GM23338 (cell line): ENCODE results near the gene CAMTA1. TPM values are rescaled to one million over a fixed set of nuclear protein-coding genes. Genes with fewer than 3 reads are reported as not detected.

Experiments used
- ATAC-seq: fragments of 200-7000 bp; cut with Tn5 transposase; 3 replicates; pipeline ENCODE4 v1.9.1; 2020
- DNase-seq: peaks from one replicate; pipeline ENCODE4 v3.0.0-alpha.2; 2015; ENCODE audit warnings: low spot score
- H2AFZ ChIP-seq: fragments of 200-600 bp; sonication (generic); 2 replicates; pipeline ENCODE4 v1.8.0; 2016; ENCODE audit warnings: antibody characterized with exemption, mild to moderate bottlenecking, moderate library complexity
- H3F3A ChIP-seq: fragments of 200-600 bp; sonication (generic); replicated peaks from 2 replicates; pipeline ENCODE4 v1.8.0; 2017; ENCODE audit warnings: antibody characterized with exemption, mixed run types, low read depth
- H3K27ac ChIP-seq: fragments of 200-600 bp; sonication (generic); 2 replicates; pipeline ENCODE4 v1.6.1; 2016; ENCODE audit warnings: low read depth
- H3K27me3 ChIP-seq: fragments of 200-600 bp; sonication (generic); 2 replicates; pipeline ENCODE4 v1.8.0; 2016; ENCODE audit warnings: mild to moderate bottlenecking, mixed run types, moderate library complexity; ENCODE audit not compliant: insufficient read depth
- H3K36me3 ChIP-seq: fragments of 200-600 bp; sonication (generic); 2 replicates; pipeline ENCODE4 v1.8.0; 2016; ENCODE audit warnings: mild to moderate bottlenecking; ENCODE audit not compliant: insufficient read depth
- H3K4me1 ChIP-seq: fragments of 200-600 bp; sonication (generic); 2 replicates; pipeline ENCODE4 v1.8.0; 2016; ENCODE audit warnings: mild to moderate bottlenecking, moderate library complexity; ENCODE audit not compliant: insufficient read depth
- H3K4me2 ChIP-seq: fragments of 200-600 bp; sonication (generic); 2 replicates; pipeline ENCODE4 v1.7.1; 2017; ENCODE audit warnings: mixed run types
- H3K4me3 ChIP-seq: fragments of 200-600 bp; sonication (generic); 2 replicates; pipeline ENCODE4 v1.6.1; 2016; ENCODE audit warnings: mixed run types
- H3K79me2 ChIP-seq: fragments of 200-600 bp; sonication (generic); replicated peaks from 2 replicates; pipeline ENCODE4 v1.8.0; 2017; ENCODE audit warnings: mild to moderate bottlenecking; ENCODE audit not compliant: insufficient read depth
- H3K9me2 ChIP-seq: fragments of 200-600 bp; sonication (generic); 2 replicates; pipeline ENCODE4 v1.8.0; 2017; ENCODE audit not compliant: insufficient read depth
- H4K20me1 ChIP-seq: fragments of 200-600 bp; sonication (generic); replicated peaks from 2 replicates; pipeline ENCODE4 v1.8.0; 2017; ENCODE audit warnings: mild to moderate bottlenecking; ENCODE audit not compliant: insufficient read depth
- H3K27ac Mint-ChIP-seq: 2 replicates; pipeline ENCODE4 v1.8.0; 2020; ENCODE audit warnings: inconsistent platforms, mild to moderate bottlenecking, moderate library complexity, mixed read lengths
- H3K27me3 Mint-ChIP-seq: 3 replicates; pipeline ENCODE4 v1.8.0; 2022; ENCODE audit warnings: low read depth, mild to moderate bottlenecking, moderate library complexity, mixed read lengths, inconsistent platforms; ENCODE audit not compliant: insufficient read depth, poor library complexity
- H3K36me3 Mint-ChIP-seq: 3 replicates; pipeline ENCODE4 v1.8.0; 2021; ENCODE audit warnings: low read depth, mild to moderate bottlenecking, inconsistent platforms, moderate library complexity, mixed read lengths
- H3K4me1 Mint-ChIP-seq: 3 replicates; pipeline ENCODE4 v1.8.0; 2020; ENCODE audit warnings: mild to moderate bottlenecking, inconsistent platforms, mixed read lengths
- H3K4me3 Mint-ChIP-seq: 3 replicates; pipeline ENCODE4 v1.8.0; 2021; ENCODE audit warnings: moderate library complexity, mild to moderate bottlenecking, inconsistent platforms, mixed read lengths
- H3K9me3 Mint-ChIP-seq: 3 replicates; pipeline ENCODE4 v1.8.0; 2020; ENCODE audit warnings: moderate library complexity, mild to moderate bottlenecking, inconsistent platforms, mixed read lengths
- CREB1 ChIP-seq: fragments of 250-450 bp; sonication (Bioruptor Pico); IDR thresholded peaks from 2 replicates; pipeline ENCODE4 v1.5.0; 2020; ENCODE audit warnings: low read depth, mild to moderate bottlenecking, moderate library complexity
- CTCF ChIP-seq, 2 experiments: fragments of 200-600 bp in 1 of 2; sonication (generic) in 1 of 2; conservative IDR thresholded peaks; 2 replicates each; pipeline versions ENCODE4 v1.5.1 to v1.6.1; 2016 to 2017; ENCODE audit warnings: antibody characterized with exemption in 2 of 2, low read depth in 2 of 2, mild to moderate bottlenecking in 2 of 2, moderate library complexity in 1 of 2
- ETS1 ChIP-seq: IDR thresholded peaks from 2 replicates; pipeline ENCODE4 v1.6.1; 2016; ENCODE audit warnings: antibody characterized with exemption
- EZH2 ChIP-seq: fragments of 200-600 bp; sonication (generic); IDR thresholded peaks from one replicate; pipeline ENCODE4 v1.8.0; 2017; ENCODE audit warnings: antibody characterized with exemption, mild to moderate bottlenecking, low read depth; ENCODE audit not compliant: unreplicated experiment
- EZH2phosphoT487 ChIP-seq: fragments of 200-600 bp; sonication (generic); IDR thresholded peaks from one replicate; pipeline ENCODE4 v1.8.1; 2018; ENCODE audit warnings: antibody characterized with exemption; ENCODE audit not compliant: unreplicated experiment
- JUNB ChIP-seq: IDR thresholded peaks from one replicate; pipeline ENCODE4 v1.6.1; 2016; ENCODE audit warnings: antibody characterized with exemption; ENCODE audit not compliant: unreplicated experiment
- NANOG ChIP-seq: IDR thresholded peaks from 2 replicates; pipeline ENCODE4 v1.6.1; 2016; ENCODE audit warnings: antibody characterized with exemption, borderline replicate concordance
- POLR2AphosphoS5 ChIP-seq: IDR thresholded peaks from 2 replicates; pipeline ENCODE4 v1.6.1; 2016; ENCODE audit warnings: antibody characterized with exemption, low read depth
- REST ChIP-seq: IDR thresholded peaks from one replicate; pipeline ENCODE4 v1.6.1; 2018; ENCODE audit warnings: antibody characterized with exemption; ENCODE audit not compliant: unreplicated experiment
- STAT1 ChIP-seq: IDR thresholded peaks from one replicate; pipeline ENCODE4 v1.6.1; 2016; ENCODE audit warnings: antibody characterized with exemption; ENCODE audit not compliant: unreplicated experiment
- ZNF114 ChIP-seq: fragments of 250-450 bp; sonication (Bioruptor Pico); IDR thresholded peaks from 2 replicates; pipeline ENCODE4 v1.5.0; 2020; ENCODE audit warnings: mild to moderate bottlenecking, moderate library complexity
- ZNF331 ChIP-seq: fragments of 250-450 bp; sonication (Bioruptor Pico); IDR thresholded peaks from 2 replicates; pipeline ENCODE4 v1.5.0; 2020; ENCODE audit warnings: low read depth, mild to moderate bottlenecking, moderate library complexity
- ZNF462 ChIP-seq: fragments of 250-450 bp; sonication (Bioruptor Pico); IDR thresholded peaks from 2 replicates; pipeline ENCODE4 v1.5.0; 2020; ENCODE audit warnings: mild to moderate bottlenecking, moderate library complexity
- polyA plus RNA-seq: library from polyadenylated mRNA; unstranded; fragments of >200 nt; fragmentation: Nextera tagmentation; extraction: Ambion mirVana; gene quantifications from 2 replicates; pipeline ENCODE4 v1.2.1, GENCODE V29; 2016
- total RNA-seq: library from RNA; depleted of rRNA; stranded (reverse); fragments of >200 nt; shearing (Covaris generic); gene quantifications from 2 replicates; pipeline ENCODE4 v1.2.3, GENCODE V29; 2014

The CAMTA1 gene
- total and polyA plus RNA-seq, 2 experiments from 2014 or later: 115 to 519 TPM

- Histone ChIP-seq H3K27ac (no peak overlapping the region), H3K27me3 (no peaks in the 10 kb centered on the region), H3F3A (no peaks in the 10 kb centered on the region), H2AFZ (no peak overlapping the region), H3K4me1 (no peaks in the 10 kb centered on the region), H3K4me2 (no peak overlapping the region), H3K79me2 (0 out of 2 replicates have a peak, but pooled peaks cover 3% of the 10 kb centered on the region), H3K4me3 (no peak overlapping the region), H3K9me2 (no peaks in the 10 kb centered on the region; the same call in 1 of the 2 replicates), H3K36me3 (no peaks in the 10 kb centered on the region), H4K20me1 (peaks cover 14% of the 10 kb centered on the region; the same call in 1 of the 2 replicates)
- H3K9me3 Mint-ChIP-seq: no peaks in the 10 kb centered on the region
- peaks cover 2% of the 10 kb centered on the region for H3K27me3 Mint-ChIP-seq
- H3K4me1 Mint-ChIP-seq: peaks cover 10% of the 10 kb centered on the region; the same call in 2 of the 3 replicates
- no peaks in the 10 kb centered on the region for H3K36me3 Mint-ChIP-seq
- H3K4me3 Mint-ChIP-seq: no peak overlapping the region
- TF ChIP-seq JUNB (no peak), REST (no peak), POLR2AphosphoS5 (no peak), ZNF114 (CRISPR knock-in tag) (no peak), CTCF (conservative IDR thresholded peaks at IDR 0.05; ENCODE audit: low read depth in 2 of 2) (no peak), NANOG (no peak), EZH2phosphoT487 (no peak), EZH2 (no peak), ETS1 (no peak), ZNF462 (CRISPR knock-in tag) (no peak), CREB1 (CRISPR knock-in tag) (no peak), ZNF331 (no peak), STAT1 (no peak)
- no peak for DNase-seq
- ATAC-seq: no peak
- H3K27ac Mint-ChIP-seq: no peak overlapping the region; the same call in 1 of the 2 replicates
Measured at GRCh38 chr1:6893388-6893787, 108.1 kb downstream of the CAMTA1 start.
